ENCODE measurements around the gene CCDC88C.
"Not testable (repeated sequence)": the region's sequence is repeated elsewhere in the genome, so short reads cannot be mapped to it uniquely, and the experiment has no call there.

The CCDC88C gene, protein sequence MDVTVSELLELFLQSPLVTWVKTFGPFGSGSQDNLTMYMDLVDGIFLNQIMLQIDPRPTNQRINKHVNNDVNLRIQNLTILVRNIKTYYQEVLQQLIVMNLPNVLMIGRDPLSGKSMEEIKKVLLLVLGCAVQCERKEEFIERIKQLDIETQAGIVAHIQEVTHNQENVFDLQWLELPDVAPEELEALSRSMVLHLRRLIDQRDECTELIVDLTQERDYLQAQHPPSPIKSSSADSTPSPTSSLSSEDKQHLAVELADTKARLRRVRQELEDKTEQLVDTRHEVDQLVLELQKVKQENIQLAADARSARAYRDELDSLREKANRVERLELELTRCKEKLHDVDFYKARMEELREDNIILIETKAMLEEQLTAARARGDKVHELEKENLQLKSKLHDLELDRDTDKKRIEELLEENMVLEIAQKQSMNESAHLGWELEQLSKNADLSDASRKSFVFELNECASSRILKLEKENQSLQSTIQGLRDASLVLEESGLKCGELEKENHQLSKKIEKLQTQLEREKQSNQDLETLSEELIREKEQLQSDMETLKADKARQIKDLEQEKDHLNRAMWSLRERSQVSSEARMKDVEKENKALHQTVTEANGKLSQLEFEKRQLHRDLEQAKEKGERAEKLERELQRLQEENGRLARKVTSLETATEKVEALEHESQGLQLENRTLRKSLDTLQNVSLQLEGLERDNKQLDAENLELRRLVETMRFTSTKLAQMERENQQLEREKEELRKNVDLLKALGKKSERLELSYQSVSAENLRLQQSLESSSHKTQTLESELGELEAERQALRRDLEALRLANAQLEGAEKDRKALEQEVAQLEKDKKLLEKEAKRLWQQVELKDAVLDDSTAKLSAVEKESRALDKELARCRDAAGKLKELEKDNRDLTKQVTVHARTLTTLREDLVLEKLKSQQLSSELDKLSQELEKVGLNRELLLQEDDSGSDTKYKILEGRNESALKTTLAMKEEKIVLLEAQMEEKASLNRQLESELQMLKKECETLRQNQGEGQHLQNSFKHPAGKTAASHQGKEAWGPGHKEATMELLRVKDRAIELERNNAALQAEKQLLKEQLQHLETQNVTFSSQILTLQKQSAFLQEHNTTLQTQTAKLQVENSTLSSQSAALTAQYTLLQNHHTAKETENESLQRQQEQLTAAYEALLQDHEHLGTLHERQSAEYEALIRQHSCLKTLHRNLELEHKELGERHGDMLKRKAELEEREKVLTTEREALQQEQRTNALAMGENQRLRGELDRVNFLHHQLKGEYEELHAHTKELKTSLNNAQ (N-terminal part only)

DNA sequence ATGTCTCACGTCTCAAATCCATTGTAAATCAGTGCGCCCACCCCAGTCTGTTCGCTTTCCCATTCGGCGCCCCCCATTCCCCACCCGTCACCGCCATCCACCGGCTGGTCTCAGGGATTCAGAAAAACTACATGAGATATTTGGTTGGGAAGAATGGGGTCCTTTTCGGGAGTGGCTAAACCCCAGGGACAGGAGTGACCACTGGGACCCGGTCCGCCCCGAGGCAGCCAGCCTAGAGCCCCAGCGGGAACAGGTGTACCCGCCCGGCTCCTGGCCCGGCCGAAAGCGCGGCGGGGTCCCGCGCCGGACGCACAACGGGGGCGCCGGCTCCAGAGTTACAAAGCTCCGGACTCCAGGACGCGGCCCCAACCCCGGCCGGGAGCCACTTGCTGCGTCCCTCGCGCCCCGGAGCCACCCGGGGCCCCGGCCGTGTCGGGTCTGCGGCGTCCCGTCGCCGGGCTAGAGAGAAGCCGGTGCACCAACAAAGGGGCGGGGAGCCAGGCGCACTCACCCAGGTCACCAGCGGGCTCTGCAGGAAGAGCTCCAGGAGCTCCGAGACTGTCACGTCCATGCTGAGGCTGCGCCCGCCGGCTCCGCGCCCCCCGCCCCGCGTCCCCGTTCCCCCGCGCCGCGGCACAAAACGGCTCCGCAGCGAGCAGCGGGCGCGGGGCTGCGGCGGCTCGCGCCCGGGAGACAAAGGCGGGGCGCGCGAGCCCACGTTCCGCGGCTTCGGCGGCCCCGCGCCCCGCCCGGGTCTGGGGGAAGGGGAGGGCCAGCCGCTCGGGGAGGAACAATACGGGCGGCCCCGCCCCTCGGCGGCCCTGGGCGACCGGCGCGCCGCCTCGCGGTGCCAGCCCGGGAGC, at the start of gene CCDC88C:
TSS of gene CCDC88C (minus strand) at position 701 of the 863 bp plus-strand sequence. CDS start at position 571, 130 bp downstream.
- DNase-seq (ENCODE audit: low read depth), result no peak

DNA sequence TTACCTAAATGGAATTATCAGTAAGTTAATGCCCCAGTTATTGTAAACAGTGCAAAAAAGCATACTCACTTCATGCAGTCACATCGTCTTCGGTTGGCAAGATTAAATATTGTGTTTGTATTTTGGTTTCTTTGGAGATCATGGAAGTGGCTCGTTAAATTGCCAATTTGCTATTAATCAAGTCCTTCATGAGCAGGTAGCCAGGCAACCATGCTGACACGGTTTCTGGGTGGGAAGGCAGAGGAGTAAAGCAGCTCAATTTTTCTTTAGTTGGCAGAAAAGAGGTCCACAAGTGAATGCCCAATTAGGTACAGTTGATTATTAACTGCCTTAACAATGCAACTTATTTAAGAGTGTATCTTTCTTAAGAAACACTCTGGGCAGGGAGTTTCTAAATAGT, 48.6 kb upstream of the CCDC88C start:
- no peak for DNase-seq (ENCODE audit: low read depth)

GRCh38 chr14:91464615-91465205, 47.1 kb upstream of the CCDC88C start:
- no peak for DNase-seq (ENCODE audit: low read depth)

- DNase-seq (ENCODE audit: low read depth), result no peak
These were observed 41.0 kb upstream of the CCDC88C start for GRCh38 chr14:91458612-91459011.

- DNase-seq (ENCODE audit: low read depth), result no peak
These were observed 38.7 kb upstream of the CCDC88C start for GRCh38 chr14:91456283-91456682.

DNA sequence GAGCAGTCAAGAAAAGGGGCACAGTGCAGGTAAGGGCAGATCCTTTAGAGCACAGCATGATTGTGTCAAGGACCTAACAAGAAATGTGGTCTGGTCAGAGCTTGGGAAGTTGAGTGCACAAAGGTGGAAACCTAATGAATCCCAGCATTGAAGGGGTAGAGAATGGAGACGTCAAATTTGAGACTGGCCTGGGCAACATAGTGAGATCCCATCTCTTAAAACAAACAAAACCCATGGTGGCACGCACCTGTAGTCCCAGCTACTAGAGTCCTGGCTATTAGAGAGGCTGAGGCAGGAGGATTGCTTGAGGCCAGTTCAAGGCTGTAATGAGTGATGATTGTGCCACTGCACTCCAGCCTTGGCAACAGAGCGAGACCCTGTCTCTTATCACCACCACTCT, 37.0 kb upstream of the CCDC88C start:
- DNase-seq (ENCODE audit: low read depth), result no peak

DNA sequence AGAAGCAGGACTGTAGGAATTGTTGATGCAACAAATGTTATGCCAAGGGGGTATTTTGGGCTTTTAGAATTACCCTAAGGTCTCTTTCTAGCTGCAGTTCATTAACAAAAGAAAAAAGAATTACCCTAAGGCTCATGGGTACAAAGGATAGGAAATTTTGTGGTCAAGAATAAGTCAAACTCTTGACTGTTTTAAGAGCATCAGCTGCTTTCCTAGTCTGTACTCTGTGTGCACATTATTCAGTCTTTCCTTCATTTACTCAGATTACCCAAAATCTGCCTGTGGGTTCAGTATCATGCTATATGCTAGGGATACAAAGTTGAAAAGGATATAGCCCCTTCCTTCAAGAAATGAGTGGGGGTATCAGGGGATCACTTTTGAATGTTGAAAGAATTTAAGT, 36.5 kb upstream of the CCDC88C start:
- DNase-seq (ENCODE audit: low read depth), result no peak

- no peak for DNase-seq (ENCODE audit: low read depth)
These were observed 36.1 kb upstream of the CCDC88C start for GRCh38 chr14:91453744-91454143.

- no peak for DNase-seq (ENCODE audit: low read depth)
These were observed 26.9 kb upstream of the CCDC88C start for GRCh38 chr14:91444335-91445020.

DNA sequence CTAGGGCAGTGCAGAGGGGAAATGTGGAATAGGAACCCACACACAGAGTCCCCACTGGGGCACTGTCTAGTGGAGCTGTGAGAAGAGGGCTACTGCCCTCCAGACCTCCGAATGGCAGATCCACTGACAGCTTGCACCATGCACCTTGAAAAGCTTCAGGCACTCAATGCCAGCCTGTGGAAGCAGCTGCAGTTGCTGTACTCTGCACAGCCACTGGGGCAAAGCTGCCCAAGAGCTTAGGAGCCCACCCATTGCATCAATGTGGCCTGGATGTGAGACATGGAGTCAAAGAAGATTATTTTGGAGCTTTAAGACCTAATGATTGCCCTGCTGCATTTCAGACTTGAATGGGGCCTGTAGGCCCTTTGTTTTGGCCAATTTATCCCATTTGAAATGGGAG, 21.7 kb upstream of the CCDC88C start:
- DNase-seq (ENCODE audit: low read depth), result no peak

GRCh38 chr14:91438845-91439244, 21.2 kb upstream of the CCDC88C start:
- no peak for DNase-seq (ENCODE audit: low read depth)

- not testable (repeated sequence) for DNase-seq (ENCODE audit: low read depth)
These were observed 18.6 kb upstream of the CCDC88C start for GRCh38 chr14:91436266-91436665.

DNA sequence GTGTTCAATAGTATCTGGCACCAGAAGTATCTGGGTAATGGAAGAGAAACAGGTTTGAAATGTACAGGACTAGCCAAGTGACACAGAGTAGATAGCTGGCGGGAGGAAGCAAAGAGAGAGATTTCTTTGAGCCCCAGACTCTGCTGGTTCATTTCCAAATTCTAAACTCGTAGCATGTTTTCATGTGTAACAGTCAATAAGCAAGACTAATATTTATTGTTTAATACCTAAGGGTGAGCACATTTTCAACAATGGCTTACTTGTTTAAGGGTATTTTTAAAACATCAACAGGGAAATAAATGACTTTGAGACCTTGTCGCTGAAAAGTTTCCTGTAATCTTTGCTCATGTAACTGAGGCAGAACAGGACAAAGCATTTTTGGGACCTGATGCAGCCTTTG, 11.8 kb upstream of the CCDC88C start:
- no peak for DNase-seq (ENCODE audit: low read depth)

- DNase-seq (ENCODE audit: low read depth), result not testable (repeated sequence)
These were observed 11.3 kb upstream of the CCDC88C start for GRCh38 chr14:91428931-91429330.

DNA sequence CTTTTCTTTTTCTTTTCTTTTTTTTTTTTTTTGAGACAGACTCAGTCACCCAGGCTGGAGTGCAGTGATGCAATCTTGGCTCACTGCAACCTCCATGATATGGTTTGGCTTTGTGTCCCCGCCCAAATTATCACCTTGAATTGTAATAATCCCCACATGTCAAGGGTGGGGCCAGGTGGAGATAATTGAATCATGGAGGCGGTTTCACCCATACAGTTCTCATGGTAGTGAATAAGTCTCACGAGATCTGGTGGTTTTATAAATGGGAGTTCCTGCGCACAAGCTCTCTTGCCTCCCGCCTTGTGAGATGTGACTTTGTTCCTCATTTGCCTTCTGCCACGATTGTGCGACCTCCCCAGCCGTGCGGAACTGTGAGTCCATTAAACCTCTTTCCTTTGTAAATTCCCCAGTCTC, 7.9 kb upstream of the CCDC88C start:
- DNase-seq (ENCODE audit: low read depth), result not testable (repeated sequence)

- no peak for DNase-seq (ENCODE audit: low read depth)
These were observed 7.4 kb upstream of the CCDC88C start for GRCh38 chr14:91424813-91425530.

DNA sequence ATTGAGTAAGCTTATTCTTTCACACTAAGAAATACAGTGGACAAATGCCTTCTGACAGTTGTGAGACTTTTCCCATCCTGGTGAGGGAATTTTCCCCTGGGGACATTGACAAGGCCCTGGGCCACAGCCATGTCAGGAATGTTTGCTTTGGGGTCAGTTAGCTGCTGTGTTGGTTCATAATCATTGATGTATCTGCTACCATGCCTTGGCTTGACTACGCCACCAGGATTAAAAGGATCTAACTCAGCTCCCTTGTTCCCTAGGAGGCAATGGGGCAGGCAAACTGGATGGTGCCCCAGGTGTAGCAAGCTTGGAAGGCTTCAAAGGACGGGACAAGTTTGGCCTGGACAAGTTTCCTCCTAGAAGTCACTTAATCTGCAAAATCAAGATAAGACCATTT, 3.1 kb upstream of the CCDC88C start:
- DNase-seq (ENCODE audit: low read depth), result no peak

DNA sequence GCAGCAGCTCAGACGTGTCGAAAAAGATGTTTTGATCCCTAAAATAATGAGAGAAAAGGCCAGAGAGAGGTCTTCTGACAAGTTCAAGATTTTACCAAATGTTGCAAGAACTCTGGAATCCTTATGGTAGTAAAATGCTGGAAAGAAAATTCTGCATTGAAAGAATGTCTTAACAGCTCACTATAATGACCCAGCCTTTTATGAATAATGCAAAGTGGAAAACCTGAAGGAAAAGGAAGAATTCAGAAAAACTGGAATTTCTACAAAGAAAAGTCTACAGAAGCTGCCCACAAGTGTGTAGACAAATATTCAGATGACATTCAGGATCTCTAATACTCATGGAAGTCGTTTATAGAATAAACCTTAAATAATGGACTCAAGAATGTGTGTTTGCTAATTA, 1.8 kb upstream of the CCDC88C start:
- DNase-seq (ENCODE audit: low read depth), result no peak

DNA sequence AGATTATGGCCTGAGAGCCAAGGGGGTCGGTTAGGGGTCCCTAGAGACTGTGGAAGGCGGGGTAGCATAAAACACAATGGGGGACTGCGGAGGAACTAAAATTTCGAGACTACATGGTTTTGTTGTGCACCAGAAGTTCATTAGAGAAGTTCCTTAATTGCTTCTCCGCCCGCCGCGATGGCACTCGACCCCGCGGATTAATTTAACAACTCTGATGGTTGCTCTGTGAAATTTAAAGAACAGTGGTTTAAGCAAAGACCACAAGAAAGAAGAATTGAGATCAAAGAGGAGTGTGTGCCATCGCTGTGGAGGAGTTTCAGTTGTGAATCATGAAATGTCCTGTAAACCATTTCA, 1.4 kb upstream of the CCDC88C start:
- DNase-seq (ENCODE audit: low read depth), result no peak

Measured in GM04504 (cell line).